GM19467 (cell line): ENCODE data around the gene AAGAB.

Experiments used
- ATAC-seq: cut with Tn5 transposase; IDR thresholded peaks from one replicate; pipeline ENCODE4 v1.9.1; 2021; ENCODE audit warnings: mild to moderate bottlenecking, moderate library complexity; ENCODE audit not compliant: unreplicated experiment

Gene AAGAB

GRCh38 chr15:67174864-67175573 lies 79.4 kb downstream of the AAGAB start:
- ATAC-seq = no peak

GRCh38 chr15:67174446-67174845 lies 80.0 kb downstream of the AAGAB start:
- ATAC-seq = no peak

GRCh38 chr15:67173786-67174185 lies 80.7 kb downstream of the AAGAB start:
- ATAC-seq = no peak

GRCh38 chr15:67173005-67173404 lies 81.5 kb downstream of the AAGAB start:
- no peak for ATAC-seq

- no peak for ATAC-seq
Observed at GRCh38 chr15:67172172-67172571, 82.3 kb downstream of the AAGAB start.

- no peak for ATAC-seq
Observed at GRCh38 chr15:67171471-67171870, 83.0 kb downstream of the AAGAB start.

GRCh38 chr15:67170143-67170925 lies 84.1 kb downstream of the AAGAB start:
- no peak for ATAC-seq

GRCh38 chr15:67168694-67169093 lies 85.8 kb downstream of the AAGAB start:
- no peak for ATAC-seq

- no peak for ATAC-seq
Observed at GRCh38 chr15:67167091-67167490, 87.4 kb downstream of the AAGAB start.

GRCh38 chr15:67166280-67167009 lies 88.0 kb downstream of the AAGAB start:
- ATAC-seq = no peak

- no peak for ATAC-seq
Observed at GRCh38 chr15:67165254-67166253, 88.9 kb downstream of the AAGAB start.

GRCh38 chr15:67164811-67165253 lies 89.6 kb downstream of the AAGAB start:
- no peak for ATAC-seq

GRCh38 chr15:67164401-67164791 lies 90.1 kb downstream of the AAGAB start:
- ATAC-seq = no peak

GRCh38 chr15:67163180-67163579 lies 91.3 kb downstream of the AAGAB start:
- no peak for ATAC-seq

- no peak for ATAC-seq
Observed at GRCh38 chr15:67161881-67162280, 92.6 kb downstream of the AAGAB start.

GRCh38 chr15:67161412-67161811 lies 93.0 kb downstream of the AAGAB start:
- no peak for ATAC-seq

GRCh38 chr15:67158367-67158766 lies 96.1 kb downstream of the AAGAB start:
- no peak for ATAC-seq

GRCh38 chr15:67157521-67158252 lies 96.8 kb downstream of the AAGAB start:
- no peak for ATAC-seq

- ATAC-seq = no peak
Observed at GRCh38 chr15:67156834-67157233, 97.6 kb downstream of the AAGAB start.

- ATAC-seq = no peak
Observed at GRCh38 chr15:67156426-67156825, 98.0 kb downstream of the AAGAB start.
